HG02938 (cell line): ENCODE measurements around the gene ZCCHC17.

Source experiments
- ATAC-seq: cut with Tn5 transposase; IDR thresholded peaks from one replicate; pipeline ENCODE4 v1.9.1; 2021; ENCODE audit warnings: mild to moderate bottlenecking, moderate library complexity; ENCODE audit not compliant: unreplicated experiment

Gene ZCCHC17

DNA sequence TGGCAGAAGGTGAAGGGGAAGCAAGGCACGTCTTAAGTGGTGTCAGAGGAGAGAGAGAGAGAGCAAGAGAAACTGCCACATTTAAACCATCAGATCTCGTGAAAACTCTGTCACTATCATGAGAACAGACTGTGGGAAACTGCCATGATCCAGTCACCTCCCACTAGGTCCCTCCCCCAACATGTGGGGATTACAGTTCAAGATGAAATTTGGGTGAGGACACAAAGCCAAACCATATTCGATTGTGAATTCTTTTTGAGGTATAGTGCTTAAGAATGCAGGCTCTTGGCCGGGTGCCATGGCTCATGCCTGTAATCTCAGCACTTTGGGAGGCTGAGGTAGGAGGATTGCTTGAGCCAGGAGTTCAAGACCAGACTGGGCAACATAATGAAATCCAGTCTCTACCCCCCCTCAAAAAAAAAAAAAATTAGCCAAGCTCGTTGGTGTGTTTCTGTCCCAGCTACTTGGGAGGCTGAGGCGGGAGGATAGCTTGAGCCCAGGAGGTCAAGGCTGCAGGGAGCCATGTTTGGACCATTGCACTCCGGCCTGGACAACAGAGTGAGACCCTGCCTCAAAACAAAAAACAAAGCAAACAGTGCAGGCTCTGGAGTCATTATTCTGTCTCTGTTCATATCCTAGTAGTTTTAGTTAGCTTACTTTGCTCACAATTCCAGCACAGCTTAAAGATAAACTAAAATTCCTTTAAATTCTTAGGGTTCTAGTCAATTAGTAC, 6.0 kb downstream of the ZCCHC17 start:
- no peak for ATAC-seq

- ATAC-seq: no peak
These were observed 9.4 kb downstream of the ZCCHC17 start for GRCh38 chr1:31306278-31306677.

DNA sequence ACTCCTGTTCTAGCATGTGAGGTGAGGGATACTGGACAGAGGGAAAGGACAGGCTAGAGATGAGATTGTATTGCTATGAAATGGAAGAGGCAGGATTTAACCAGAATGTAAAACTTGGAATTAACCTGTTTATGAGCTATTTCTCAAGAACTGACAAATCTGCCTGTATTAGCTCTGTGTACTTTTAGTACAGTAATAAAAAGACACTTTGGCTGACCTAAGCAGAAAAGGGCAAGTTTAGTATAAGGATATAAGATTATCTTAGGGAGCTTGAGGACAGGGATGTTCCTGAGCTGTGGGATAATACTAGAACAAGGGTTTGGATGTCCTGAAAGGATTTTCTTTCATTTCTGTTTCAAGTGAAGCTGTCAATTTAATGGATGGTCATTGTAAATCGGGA, 11.2 kb downstream of the ZCCHC17 start:
- no peak for ATAC-seq

DNA sequence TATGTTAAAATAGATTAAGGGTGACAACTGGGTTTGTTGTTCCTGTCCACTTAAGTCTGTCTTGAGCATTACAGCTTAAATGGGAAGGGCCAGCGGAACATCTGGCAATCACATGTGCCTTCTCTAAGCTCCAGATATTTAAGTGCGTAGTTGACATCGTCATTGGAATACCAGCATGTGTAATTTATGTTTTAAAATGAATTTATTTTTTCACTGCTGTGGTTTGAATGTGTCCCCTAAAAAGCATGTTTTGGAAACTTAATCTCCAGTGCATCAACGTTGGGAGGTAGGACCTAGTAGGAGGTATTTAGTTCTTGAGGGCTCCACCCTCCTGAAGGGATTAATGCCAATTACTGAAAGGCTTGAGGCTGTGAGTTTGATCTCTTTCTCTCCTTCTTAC, 13.4 kb downstream of the ZCCHC17 start:
- no peak for ATAC-seq

GRCh38 chr1:31315902-31316301, 19.1 kb downstream of the ZCCHC17 start:
- no peak for ATAC-seq

DNA sequence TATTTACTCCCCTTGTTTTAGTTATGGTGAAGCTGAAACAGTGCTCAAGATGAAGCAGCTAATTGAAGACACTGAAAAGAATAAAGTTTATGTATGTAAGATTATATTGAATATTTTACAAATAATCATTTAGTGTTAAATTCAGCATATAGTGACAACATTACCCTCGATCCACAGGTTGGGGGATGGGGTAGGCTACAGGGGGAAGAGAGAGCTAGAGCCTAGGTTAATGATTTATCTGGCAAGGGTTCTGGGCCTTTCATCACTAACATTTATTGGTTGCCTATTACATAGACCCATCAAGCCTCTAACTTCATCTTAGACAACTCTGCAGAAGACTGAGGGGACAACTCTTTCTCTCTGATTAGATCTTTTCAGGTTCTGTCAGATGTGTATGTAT, 21.3 kb downstream of the ZCCHC17 start:
- ATAC-seq: no peak

- no peak for ATAC-seq
These were observed 27.3 kb downstream of the ZCCHC17 start for GRCh38 chr1:31324093-31324492.

DNA sequence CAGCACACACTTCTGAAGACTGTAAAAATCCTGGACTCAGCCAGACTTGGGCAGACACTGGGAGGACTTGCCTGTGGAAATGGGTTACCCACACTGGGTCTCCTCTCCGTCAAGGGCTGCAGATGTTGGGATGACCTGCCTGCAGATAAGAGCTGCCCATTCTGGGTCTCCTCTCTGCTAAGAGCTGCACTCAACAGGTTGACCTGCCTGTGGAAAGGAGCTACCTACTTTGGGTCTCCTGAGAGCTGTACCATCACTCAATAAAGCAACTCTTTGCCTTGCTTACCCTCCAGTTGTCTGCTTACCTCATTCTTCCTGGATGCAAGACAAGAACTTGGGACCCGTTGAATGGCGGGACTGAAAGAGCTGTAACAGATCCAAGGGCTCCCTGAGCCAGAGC, 28.2 kb downstream of the ZCCHC17 start:
- no peak for ATAC-seq

GRCh38 chr1:31326461-31326860, 29.6 kb downstream of the ZCCHC17 start:
- ATAC-seq: no peak

- no peak for ATAC-seq
These were observed 30.5 kb downstream of the ZCCHC17 start for GRCh38 chr1:31327381-31327780.

- ATAC-seq: no peak
These were observed 38.2 kb downstream of the ZCCHC17 start for GRCh38 chr1:31335007-31335406.

DNA sequence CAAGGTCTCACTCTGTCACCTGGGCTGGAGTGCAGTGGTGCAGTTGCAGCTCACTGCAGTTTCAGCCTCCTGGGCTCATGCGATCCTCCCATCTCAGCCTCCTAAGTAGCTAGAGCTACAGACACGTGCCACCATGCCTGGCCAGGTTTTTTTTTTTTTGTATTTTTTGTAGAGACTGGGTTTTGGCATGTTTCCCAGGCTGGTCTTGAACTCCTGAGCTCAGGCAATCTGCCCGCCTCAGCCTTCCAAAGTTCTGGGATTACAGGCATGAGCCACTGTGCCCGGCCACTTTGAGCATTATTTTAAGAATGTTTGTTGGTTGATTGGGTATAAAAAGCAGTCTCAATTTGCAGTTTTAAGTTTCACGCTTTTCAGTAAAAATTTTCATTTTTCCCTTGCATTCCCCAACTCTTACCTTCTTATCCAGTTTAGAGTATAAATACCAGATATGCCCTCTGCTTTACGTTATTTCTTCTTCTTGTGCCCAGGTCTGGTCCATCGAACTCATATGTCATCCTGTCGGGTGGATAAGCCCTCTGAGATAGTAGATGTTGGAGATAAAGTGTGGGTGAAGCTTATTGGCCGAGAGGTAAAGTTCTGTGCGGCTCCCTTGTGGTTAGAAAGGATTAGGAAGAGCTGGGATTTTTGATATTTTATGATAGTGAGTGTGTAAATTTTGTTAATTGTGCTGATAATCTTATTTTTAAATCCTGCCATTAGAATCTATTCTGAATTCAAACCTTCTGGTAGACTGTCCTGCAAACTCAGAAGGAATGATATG, 40.0 kb downstream of the ZCCHC17 start:
- no peak for ATAC-seq

GRCh38 chr1:31344503-31344902, 47.7 kb downstream of the ZCCHC17 start:
- no peak for ATAC-seq

DNA sequence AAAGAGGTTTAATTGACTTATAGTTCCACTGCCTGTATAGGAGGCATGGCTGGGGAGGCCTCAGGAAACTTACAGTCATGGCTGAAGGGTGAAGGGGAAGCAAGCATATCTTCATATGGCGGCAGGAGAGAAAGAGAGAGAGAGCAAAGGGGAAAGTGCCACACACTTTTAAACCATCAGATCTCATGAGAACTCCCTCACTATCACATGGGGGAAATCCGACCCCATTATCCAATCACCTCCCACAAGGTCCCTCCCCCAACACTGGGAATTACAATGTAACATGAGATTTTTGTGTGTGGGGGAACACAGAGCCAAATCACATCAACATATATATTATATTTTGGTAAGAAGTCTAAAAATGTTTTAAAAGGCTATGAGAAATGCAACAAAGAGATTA, 48.8 kb downstream of the ZCCHC17 start:
- no peak for ATAC-seq

DNA sequence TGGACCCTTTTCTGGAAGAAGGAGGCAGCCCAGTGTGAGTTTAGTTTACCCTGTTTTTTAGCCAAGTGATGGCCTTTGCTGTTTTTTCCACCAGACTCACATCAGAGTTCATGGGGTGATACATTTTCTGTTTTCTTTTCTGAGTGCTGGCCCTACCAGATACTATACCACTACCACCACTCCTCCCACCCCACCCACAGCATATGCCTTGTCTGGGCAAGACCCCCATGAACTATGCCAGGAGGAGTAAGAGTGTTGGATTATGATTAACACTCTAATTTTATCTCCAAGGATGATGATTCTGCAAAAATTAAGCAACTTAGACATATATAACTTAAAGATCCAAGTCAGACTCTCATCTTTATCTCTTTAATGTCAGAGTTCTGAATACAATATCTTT, 50.0 kb downstream of the ZCCHC17 start:
- ATAC-seq: no peak

DNA sequence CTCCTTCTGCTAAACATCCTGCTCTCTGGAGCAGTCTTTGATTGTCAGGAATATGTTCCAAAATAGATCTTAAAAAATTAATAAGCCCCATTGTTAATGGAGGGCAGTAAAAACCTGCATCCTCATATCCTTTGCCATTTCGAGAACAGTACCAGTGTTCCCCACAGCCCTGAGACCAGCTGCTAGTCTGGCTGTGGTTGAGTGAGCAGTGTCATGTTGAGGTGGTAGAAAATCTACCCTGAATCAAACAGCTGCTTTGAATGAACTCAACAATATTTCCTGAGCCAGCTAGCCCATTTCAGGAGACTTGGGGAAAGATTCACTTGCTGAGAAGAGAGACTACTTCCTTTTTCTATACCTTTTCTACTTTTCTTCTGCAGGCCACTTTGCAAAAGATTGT, 51.6 kb downstream of the ZCCHC17 start:
- no peak for ATAC-seq

DNA sequence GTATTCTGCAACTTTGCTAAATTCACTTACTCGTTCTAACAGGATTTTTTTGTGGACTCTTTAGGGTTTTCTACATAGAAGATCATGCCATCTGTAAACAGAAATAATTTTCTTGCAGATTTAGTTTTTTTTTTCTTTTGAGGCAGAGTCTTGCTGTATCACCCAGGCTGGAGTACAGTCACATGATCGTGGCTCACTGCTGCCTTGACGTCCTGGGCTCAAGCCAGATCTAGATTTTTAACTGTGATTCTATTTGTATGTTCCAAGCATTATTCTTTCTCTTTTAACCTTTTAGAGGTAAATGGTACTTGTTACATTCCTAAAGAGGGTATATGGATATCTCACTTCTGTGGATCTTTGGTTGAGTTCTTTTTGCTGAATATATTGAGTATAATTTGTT, 57.5 kb downstream of the ZCCHC17 start:
- ATAC-seq: no peak

- no peak for ATAC-seq
These were observed 59.6 kb downstream of the ZCCHC17 start for GRCh38 chr1:31356427-31356826.

DNA sequence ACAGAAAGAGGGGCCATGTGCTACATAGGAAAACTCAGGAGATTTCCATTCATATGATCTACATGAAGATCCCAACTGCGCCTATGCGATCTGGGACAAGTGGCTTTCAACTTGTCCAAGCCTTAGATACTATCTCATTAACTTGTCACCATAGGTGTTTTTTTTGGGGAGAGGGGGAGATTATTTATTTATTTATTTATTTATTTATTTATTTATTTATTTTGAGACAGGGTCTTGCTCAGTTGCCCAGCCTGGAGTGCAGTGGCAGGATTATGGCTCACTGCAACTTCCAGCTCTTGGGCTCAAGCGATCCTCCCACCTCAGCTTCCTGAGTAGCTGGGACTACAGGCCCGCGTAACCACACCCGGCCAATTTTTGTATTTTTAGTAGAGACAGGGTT, 64.8 kb downstream of the ZCCHC17 start:
- no peak for ATAC-seq

- ATAC-seq: no peak
These were observed 65.2 kb downstream of the ZCCHC17 start for GRCh38 chr1:31362032-31362431.

DNA sequence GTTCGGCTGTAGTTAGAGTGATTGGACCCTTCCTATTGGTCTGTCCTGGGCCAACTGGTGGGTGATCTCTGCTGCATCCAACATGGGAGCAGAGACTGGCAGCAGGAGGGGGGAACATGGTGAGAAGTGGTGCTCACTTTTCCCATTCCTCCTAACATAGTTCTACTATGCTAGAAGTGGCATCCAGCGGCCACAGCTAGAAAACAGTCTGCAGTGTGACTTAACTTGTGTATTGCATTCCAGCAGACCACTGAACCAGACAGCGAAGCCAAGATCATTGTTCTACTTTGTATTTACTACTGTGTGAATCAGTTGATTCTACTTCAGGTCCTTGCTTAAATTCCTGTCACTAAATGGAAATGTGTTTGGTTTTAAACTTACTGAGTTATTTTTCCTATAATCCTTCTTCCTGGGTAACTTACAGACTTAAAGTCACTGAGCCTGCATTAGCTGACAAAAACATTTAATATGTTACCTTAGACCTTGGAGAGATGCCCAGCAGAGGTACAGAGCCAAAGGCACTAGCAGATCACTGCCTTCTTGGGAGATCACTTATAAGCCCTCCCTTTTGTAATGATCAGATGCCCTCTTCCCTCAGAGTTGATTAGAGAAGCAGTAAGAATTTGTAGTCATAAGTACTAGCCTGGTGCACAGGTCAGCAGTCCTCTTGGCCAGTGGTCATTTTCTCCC, 67.9 kb downstream of the ZCCHC17 start:
- ATAC-seq: no peak

GRCh38 chr1:31366796-31367195, 70.0 kb downstream of the ZCCHC17 start:
- ATAC-seq: no peak
